NCI-H146 treated with DMSO at 0.1 percent for 48 hours (cell line): Measurements from ENCODE around the gene RACGAP1.

Experiments used
- DNase-seq: peaks from one replicate; lab custom pipeline; 2025; ENCODE audit not compliant: unreplicated experiment; lab: John Stamatoyannopoulos, UW

The RACGAP1 gene

DNA sequence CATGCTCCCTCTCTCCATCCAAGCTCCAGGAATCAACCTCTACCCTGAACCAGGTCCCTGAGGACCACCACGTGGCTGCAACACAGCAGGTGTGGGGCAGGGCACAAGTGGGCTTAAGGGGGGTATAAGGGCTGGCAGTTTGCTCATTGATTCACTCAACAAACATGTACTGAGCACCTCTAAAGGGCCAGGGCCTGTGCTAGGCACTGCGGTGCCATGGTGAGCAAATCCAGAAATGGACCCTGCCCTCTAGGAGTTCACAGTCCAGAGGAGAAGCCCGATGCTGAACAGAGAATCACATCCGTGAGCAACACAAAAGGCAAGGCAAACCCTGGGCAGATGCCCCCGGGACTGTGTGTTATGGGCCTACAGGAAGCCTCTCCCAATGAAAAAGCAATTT, 81.2 kb downstream of the RACGAP1 start:
- no peak for DNase-seq

DNA sequence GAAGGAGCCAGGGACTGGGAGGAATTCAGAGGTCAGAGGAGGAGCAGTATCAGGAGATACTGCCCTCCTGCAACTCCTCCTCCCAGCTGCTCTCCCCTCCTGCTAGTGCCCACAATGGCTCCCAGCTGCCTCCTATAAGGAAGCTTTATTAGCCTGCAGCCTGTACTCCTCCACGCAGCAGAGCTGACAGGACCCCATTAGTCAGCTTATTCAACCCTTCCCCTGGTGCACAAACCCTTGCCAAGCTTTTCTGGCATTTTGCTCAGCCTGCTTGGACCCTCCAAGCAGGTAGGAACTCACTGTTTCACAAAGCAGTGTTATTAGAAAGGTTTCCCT, 81.7 kb downstream of the RACGAP1 start:
- DNase-seq = no peak

DNA sequence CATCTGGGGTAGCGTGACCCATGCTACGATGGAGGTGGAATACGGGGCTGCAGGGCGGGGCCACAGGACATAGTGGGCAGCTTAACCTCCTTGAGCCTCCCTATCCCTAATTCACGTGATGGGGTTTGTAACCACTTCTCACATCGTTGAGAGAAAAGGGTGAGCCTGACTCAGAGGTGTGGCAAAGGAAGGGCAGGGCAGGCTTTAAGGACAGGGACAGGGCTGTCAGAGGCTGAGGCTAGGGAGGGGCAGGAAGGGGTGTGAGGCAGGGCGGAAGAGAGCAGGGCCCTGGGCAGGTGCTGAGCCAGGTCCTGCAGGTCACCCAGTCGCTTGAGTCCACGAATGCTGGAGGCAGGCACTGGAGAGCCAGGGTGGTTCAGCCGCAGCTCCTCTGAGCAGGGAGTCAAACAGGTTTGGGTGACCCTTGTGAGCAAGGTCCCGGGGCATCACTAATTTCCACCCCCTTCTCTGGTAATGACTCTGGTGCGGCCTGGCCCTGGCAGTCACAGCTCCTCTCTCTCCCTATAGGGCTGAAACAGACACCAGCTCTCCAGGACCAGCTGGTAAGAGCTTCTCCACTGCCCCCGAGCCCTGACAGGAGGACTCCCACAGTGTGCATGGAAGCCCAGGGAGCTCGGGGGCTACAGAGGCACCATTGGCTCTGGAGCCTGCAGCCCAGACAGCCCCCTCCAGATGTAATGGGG, 82.2 kb downstream of the RACGAP1 start:
- DNase-seq = no peak

DNA sequence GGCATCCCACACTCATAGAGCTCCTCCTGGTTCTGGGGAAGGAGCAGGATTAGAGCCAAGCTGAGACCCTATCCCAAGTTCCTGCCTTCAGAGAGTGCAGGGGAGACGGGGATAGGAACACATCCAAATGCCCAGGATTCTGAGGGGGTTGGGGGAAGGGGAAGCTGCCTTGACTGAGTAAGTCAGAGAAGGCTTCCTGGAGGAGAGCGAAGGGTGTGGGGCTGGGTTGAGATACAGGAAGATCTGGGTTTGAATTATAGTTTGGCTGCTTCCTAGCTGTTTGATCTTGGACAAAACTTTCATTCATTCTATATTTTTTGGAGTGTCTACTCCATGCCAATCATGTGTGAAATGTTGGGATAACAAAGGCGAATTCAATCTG, 82.8 kb downstream of the RACGAP1 start:
- DNase-seq = no peak

DNA sequence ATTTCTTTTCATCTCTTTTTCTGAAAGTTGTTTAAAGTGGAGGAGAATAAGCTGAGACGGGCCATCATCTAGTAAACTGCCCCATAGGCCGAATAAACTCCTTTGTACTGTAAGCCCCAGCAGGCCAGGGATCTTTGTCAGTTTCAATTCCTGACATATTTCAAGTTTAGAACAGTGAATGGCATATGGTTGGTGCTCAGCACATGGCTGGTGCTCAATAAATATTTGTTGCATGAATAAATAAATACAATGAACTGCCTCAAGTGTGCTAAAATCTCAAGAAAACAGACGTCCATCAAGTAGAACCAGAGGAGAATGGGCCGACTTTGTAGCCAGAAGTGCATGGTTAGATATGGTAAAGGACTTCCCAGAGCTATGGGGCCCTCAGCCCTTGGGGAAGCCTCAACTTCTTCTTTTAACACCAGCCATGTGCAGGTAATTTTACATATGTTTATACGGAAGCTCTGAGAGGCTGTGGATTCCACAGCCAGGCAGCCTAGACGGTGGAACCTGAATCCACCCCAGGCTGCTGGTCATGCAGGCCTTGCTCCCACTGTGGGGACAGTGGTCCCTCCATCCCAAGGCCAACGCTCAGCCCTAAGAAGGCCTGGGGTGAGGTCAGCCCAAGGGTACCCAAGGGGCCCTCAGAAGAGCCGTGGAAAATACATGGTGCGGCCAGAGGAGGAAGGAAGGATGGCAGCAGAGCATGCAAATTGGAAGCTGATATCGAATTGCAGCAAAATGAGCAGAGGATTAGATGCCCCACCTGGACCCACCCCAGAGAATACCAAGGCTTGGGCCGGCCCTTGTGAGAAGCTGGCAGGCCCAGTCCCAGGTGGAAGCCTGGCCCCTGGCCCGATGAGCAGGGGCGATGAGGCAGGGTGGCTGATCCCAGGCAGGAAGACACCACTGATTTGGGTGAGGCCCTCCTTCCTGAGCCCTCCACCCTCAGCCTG, 83.5 kb downstream of the RACGAP1 start:
- no peak for DNase-seq

DNA sequence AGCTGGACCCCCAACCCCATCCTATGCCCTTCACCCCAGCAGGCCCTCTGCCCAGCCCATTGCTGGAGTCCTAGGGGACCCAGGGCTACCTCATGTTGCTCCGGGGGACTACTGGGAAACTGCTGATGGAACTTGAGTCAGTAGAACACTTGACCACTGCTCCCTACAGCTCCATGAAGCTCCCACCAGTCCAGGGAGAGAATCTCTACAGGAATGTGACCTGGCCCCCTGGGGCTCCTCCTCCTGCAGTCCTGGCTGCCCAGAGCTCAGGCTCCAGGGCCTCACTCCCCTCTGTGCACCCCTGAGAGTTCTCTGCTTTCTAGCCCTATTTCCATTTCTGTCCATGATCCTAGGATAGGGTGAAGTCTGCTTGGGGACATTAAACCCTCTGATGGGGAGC, 85.6 kb downstream of the RACGAP1 start:
- no peak for DNase-seq

DNA sequence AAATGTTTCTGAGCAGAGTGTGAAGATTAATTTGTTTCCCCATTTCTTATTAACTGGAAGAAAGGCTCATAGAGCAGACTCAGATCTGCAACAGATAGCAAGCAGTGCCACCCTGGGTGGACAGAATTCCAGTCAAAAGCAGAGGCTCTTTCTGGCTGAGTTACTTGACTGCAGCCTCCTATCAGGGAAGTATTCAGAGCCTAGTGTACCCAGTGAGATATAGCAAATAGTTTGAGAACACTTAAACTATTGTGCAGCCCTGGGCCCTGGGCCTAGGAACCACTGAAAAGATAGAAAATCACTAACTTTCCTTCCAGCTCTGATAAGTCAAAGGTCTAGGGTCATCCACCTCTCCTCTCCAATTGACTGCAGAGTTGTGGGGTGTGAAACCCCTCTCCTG, 86.0 kb downstream of the RACGAP1 start:
- no peak for DNase-seq
